Caco-2 (cell line): ENCODE measurements around the gene COX15. TPM values are rescaled to one million over a fixed set of nuclear protein-coding genes. Genes with fewer than 3 reads are reported as not detected.

ENCODE experiments used
- BruUV-seq: library from RNA; stranded (reverse); fragments of 400-500 nt; replicated peaks from 2 replicates; lab custom pipeline; 2021; lab: Mats Ljungman, UMichigan
- CTCF ChIA-PET: fragments of 300-600 bp; sonication (Branson Sonifier 250); formaldehyde crosslinking; loops from one replicate; lab custom pipeline; 2022; ENCODE audit warnings: antibody characterized with exemption; lab: Charles Lee
- POLR2A ChIA-PET: fragments of 300-600 bp; sonication (Branson Sonifier 250); formaldehyde crosslinking; loops from one replicate; lab custom pipeline; 2022; ENCODE audit warnings: antibody characterized with exemption; lab: Charles Lee
- DNase-seq, 2 experiments: peaks; one replicate each; pipeline versions ENCODE4 v3.0.0 to v3.0.0-alpha.2; 2020 to 2022
- H3K27me3 ChIP-seq: replicated peaks from 2 replicates; pipeline ENCODE4 v1.6.0; 2011; ENCODE audit warnings: low read length; ENCODE audit not compliant: control insufficient read depth, insufficient read depth
- H3K36me3 ChIP-seq: 2 replicates; pipeline ENCODE4 v1.5.1; 2011; ENCODE audit warnings: low read length; ENCODE audit not compliant: control insufficient read depth, insufficient read depth
- H3K4me1 ChIP-seq: fragments of 250-450 bp; sonication (Bioruptor Pico); 2 replicates; pipeline ENCODE4 v1.5.1; 2020; ENCODE audit warnings: mild to moderate bottlenecking
- H3K4me3 ChIP-seq: 2 replicates; pipeline ENCODE4 v1.5.1; 2011; ENCODE audit warnings: low read depth, mild to moderate bottlenecking, control low read depth, low read length
- H3K9me3 ChIP-seq: fragments of 250-450 bp; sonication (Bioruptor Pico); 2 replicates; pipeline ENCODE4 v1.5.1; 2020; ENCODE audit warnings: mild to moderate bottlenecking, moderate library complexity
- H3K27ac Mint-ChIP-seq: one replicate; pipeline ENCODE4 v1.8.0; 2022; ENCODE audit warnings: mixed read lengths; ENCODE audit not compliant: unreplicated experiment
- H3K27me3 Mint-ChIP-seq: one replicate; pipeline ENCODE4 v1.8.0; 2022; ENCODE audit warnings: mixed read lengths; ENCODE audit not compliant: insufficient read depth, unreplicated experiment
- H3K36me3 Mint-ChIP-seq: one replicate; pipeline ENCODE4 v1.8.0; 2022; ENCODE audit warnings: mild to moderate bottlenecking, mixed read lengths; ENCODE audit not compliant: insufficient read depth, unreplicated experiment
- H3K4me1 Mint-ChIP-seq: one replicate; pipeline ENCODE4 v1.8.0; 2022; ENCODE audit warnings: low read depth, mixed read lengths; ENCODE audit not compliant: unreplicated experiment
- H3K4me3 Mint-ChIP-seq: one replicate; pipeline ENCODE4 v1.8.0; 2022; ENCODE audit warnings: mild to moderate bottlenecking, moderate library complexity, mixed read lengths; ENCODE audit not compliant: unreplicated experiment
- H3K9me3 Mint-ChIP-seq: one replicate; pipeline ENCODE4 v1.8.0; 2022; ENCODE audit warnings: mixed read lengths; ENCODE audit not compliant: unreplicated experiment
- intact Hi-C: fragments of 100-400 bp; cut with micrococcal nuclease; formaldehyde crosslinking; loops from one replicate; pipeline ENCODE4 v1.10.0; 2022; ENCODE audit not compliant: unreplicated experiment
- total RNA-seq: library from RNA; stranded (reverse); gene quantifications from 2 replicates; pipeline ENCODE4 v1.2.3, GENCODE V29; 2022
- TF ChIP-seq, protein P1 (sequence below), 2 experiments: fragments of 200-600 bp in 1 of 2; IDR thresholded peaks; 1 replicate in 1 of 2; 2 replicates in 1 of 2; pipeline versions ENCODE4 v1.5.1 to v1.8.0; 2011 to 2022; ENCODE audit warnings: antibody characterized with exemption in 1 of 2, control low read depth in 1 of 2, inconsistent platforms in 1 of 2, low read depth in 1 of 2, low read length in 1 of 2, mild to moderate bottlenecking in 1 of 2, moderate library complexity in 1 of 2; ENCODE audit not compliant: insufficient read depth in 1 of 2, severe bottlenecking in 1 of 2, unreplicated experiment in 1 of 2

COX15 gene
- total RNA-seq, 1 experiment from 2014 or later, result 47.6 TPM

DNA sequence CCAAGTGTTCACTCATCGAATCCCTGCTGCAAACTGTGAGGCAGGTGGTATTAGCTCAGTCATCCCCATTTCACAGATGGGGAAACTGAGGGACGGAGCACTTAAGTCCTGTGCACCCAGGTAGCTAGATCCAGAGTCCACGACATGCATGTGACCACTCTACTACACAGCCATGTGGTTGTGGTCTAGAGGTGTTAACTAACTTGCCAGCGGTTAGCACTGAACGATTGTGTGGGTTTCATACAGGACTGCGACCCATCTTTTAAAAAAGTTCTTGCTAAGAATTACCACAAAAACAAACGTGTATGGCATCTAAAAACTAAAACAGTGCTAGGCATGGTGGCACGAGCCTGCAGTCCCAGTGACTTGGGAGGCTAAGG is 34.4 kb upstream of the COX15 start:
- CTCF ChIA-PET, result no interaction called here
- POLR2A ChIA-PET, result no interaction called here
- DNase-seq, result no peak
- H3K4me3 ChIP-seq, result no peak overlapping the region
- intact Hi-C loops, result no loop called here
- no peak overlapping the region for H3K27ac Mint-ChIP-seq
- H3K9me3 Mint-ChIP-seq, result no peaks in the 10 kb centered on the region
- peaks cover 12% of the 10 kb centered on the region for H3K4me1 Mint-ChIP-seq
- H3K4me3 Mint-ChIP-seq, result no peak overlapping the region
- no TSS peak for BruUV-seq
- no peaks in the 10 kb centered on the region for H3K27me3 ChIP-seq
- H3K4me1 ChIP-seq, result peaks cover 24% of the 10 kb centered on the region
- H3K36me3 ChIP-seq, result no peaks in the 10 kb centered on the region
- TF ChIP-seq, protein P1, sequence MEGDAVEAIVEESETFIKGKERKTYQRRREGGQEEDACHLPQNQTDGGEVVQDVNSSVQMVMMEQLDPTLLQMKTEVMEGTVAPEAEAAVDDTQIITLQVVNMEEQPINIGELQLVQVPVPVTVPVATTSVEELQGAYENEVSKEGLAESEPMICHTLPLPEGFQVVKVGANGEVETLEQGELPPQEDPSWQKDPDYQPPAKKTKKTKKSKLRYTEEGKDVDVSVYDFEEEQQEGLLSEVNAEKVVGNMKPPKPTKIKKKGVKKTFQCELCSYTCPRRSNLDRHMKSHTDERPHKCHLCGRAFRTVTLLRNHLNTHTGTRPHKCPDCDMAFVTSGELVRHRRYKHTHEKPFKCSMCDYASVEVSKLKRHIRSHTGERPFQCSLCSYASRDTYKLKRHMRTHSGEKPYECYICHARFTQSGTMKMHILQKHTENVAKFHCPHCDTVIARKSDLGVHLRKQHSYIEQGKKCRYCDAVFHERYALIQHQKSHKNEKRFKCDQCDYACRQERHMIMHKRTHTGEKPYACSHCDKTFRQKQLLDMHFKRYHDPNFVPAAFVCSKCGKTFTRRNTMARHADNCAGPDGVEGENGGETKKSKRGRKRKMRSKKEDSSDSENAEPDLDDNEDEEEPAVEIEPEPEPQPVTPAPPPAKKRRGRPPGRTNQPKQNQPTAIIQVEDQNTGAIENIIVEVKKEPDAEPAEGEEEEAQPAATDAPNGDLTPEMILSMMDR (IDR thresholded peaks at IDR 0.05; ENCODE audit: insufficient read depth in 1 of 2, low read depth in 1 of 2, low read length in 1 of 2, severe bottlenecking in 1 of 2, unreplicated experiment in 1 of 2), result no peak
- no peaks in the 10 kb centered on the region; the same call in 1 of the 2 replicates for H3K9me3 ChIP-seq
- no peaks in the 10 kb centered on the region for H3K27me3 Mint-ChIP-seq
- H3K36me3 Mint-ChIP-seq, result peaks cover 2% of the 10 kb centered on the region

DNA sequence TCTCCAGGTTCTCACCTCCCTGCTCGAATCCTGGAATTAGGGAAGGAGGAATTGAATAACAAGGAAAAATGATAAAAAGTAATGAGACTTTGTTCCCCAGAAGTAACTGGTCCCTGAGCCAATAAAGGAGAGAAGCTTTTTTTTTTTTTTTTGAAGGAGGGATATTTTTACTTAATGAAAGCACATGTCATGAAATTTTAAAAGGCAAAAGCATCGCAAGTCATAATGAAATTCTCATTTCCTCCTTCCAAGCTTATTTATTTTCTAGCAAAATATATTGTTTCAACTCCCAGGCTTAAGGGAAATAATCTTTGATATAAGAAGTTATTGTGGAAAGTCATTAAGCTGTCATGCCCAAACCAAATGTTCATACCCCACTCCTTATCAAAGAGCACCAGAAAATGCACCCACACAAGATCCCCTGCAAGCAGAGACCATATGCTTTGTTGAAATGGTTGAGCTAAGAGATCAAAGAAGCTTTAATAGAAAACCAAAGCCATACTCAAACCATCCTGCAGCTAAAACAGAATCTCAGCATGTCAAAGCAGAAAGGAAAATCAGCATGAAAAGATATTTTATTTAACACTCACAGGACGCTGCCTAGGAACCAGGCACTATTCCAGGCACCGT is 33.9 kb upstream of the COX15 start:
- no peak for DNase-seq
- no peaks in the 10 kb centered on the region for H3K27me3 Mint-ChIP-seq
- no peak overlapping the region for H3K4me3 Mint-ChIP-seq
- Histone ChIP-seq H3K4me1 (peaks cover 19% of the 10 kb centered on the region), H3K27me3 (no peaks in the 10 kb centered on the region), H3K9me3 (no peaks in the 10 kb centered on the region; the same call in 1 of the 2 replicates), H3K36me3 (no peaks in the 10 kb centered on the region), H3K4me3 (no peak overlapping the region)
- CTCF ChIA-PET, result no interaction called here
- intact Hi-C loops, result no loop called here
- peaks cover 7% of the 10 kb centered on the region for H3K36me3 Mint-ChIP-seq
- no peaks in the 10 kb centered on the region for H3K9me3 Mint-ChIP-seq
- BruUV-seq, result no TSS peak
- TF ChIP-seq, protein P1 (IDR thresholded peaks at IDR 0.05; ENCODE audit: insufficient read depth in 1 of 2, low read depth in 1 of 2, low read length in 1 of 2, severe bottlenecking in 1 of 2, unreplicated experiment in 1 of 2), result no peak
- no peak overlapping the region for H3K27ac Mint-ChIP-seq
- H3K4me1 Mint-ChIP-seq, result peaks cover 16% of the 10 kb centered on the region
- POLR2A ChIA-PET, result no interaction called here

DNA sequence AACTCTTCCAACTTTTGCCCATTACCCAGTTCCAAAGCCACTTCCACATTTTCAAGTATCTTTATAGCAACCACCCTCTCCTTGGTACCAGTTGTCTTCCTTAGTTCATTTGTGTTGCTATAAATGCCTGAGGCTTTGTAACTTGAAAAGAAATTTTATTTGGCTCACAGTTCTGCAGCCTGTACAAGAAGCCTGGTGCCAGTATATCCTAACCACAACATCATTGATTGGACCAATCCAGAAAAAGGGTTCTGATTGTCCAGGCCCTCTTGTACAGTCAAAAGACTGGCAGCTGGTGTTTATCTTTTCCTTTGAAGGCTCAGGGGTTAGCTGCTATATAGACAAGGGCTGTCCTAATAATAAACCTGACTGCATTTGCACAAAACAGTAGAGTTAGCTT is 29.4 kb upstream of the COX15 start:
- Mint-ChIP-seq H3K36me3 (peaks cover 44% of the 10 kb centered on the region), H3K9me3 (no peaks in the 10 kb centered on the region), H3K4me1 (peaks cover 7% of the 10 kb centered on the region), H3K27me3 (no peaks in the 10 kb centered on the region), H3K27ac (no peak overlapping the region), H3K4me3 (no peak overlapping the region)
- intact Hi-C loops, result no loop called here
- Histone ChIP-seq H3K4me3 (no peak overlapping the region), H3K27me3 (no peaks in the 10 kb centered on the region), H3K4me1 (no peaks in the 10 kb centered on the region), H3K9me3 (no peaks in the 10 kb centered on the region; the same call in 1 of the 2 replicates), H3K36me3 (peaks cover 1% of the 10 kb centered on the region; the same call in 1 of the 2 replicates)
- DNase-seq, result no peak
- CTCF ChIA-PET, result interaction anchor here (0.5 kb wide), 1 partner anchor 29 kb away, joined by 7 read pairs; the partner anchor contains the start of genes COX15 and CUTC
- TF ChIP-seq, protein P1 (IDR thresholded peaks at IDR 0.05; ENCODE audit: insufficient read depth in 1 of 2, low read depth in 1 of 2, low read length in 1 of 2, severe bottlenecking in 1 of 2, unreplicated experiment in 1 of 2), result no peak
- BruUV-seq, result no TSS peak
- POLR2A ChIA-PET, result no interaction called here
